ENCODE measurements around the gene MEX3A.

DNA sequence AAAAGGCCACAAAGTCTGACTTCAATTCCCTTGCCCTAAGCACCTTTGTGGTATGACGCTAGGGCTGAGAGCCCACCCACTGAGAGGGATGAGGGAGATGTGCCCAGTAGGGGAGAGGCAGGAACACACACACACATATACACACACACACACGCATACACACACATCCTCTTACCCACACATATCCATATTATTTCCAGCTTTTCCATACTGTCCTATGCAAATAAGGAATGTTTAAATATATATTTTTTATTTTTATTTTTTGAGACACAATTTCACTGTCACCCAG, 18.3 kb downstream of the MEX3A start:
- TF ChIP-seq EZH2 (IDR thresholded peaks at IDR 0.05) (no peak), JUND (IDR thresholded peaks at IDR 0.05) (no peak), POLR2A (IDR thresholded peaks at IDR 0.05; ENCODE audit: borderline replicate concordance, extremely low read depth, insufficient read depth, insufficient read length) (no peak), CTCF (IDR thresholded peaks at IDR 0.05 in 2 of 3, conservative IDR thresholded peaks at IDR 0.05 in 1 of 3; ENCODE audit: borderline replicate concordance in 1 of 3, insufficient read depth in 1 of 3, low read depth in 2 of 3, low read length in 2 of 3) (no peak), EGR1 (IDR thresholded peaks at IDR 0.05; ENCODE audit: low read depth) (no peak), RAD21 (IDR thresholded peaks at IDR 0.05; ENCODE audit: low read depth) (no peak), ZNF274 (IDR thresholded peaks at IDR 0.05; ENCODE audit: low read depth, low read length) (no peak), MAX (IDR thresholded peaks at IDR 0.05) (no peak), SIN3A (IDR thresholded peaks at IDR 0.05; ENCODE audit: low read depth) (no peak), POLR2AphosphoS5 (IDR thresholded peaks at IDR 0.05; ENCODE audit: low read depth, low read length) (no peak), EZH2phosphoT487 (IDR thresholded peaks at IDR 0.05; ENCODE audit: borderline replicate concordance) (no peak), SP1 (IDR thresholded peaks at IDR 0.05; ENCODE audit: low read depth) (no peak)
